GM18951 (cell line): ENCODE results near the gene PLAC9.

Experiments used
- POLR2A ChIP-seq: IDR thresholded peaks from 4 replicates; pipeline ENCODE4 v1.6.1; 2011; ENCODE audit warnings: mild to moderate bottlenecking; ENCODE audit not compliant: insufficient read length, insufficient read depth; ENCODE audit errors: extremely low read depth
- in situ Hi-C: fragments of 300-500 bp; cut with MboI; formaldehyde crosslinking; loops from one replicate; pipeline ENCODE4 v1.12.0; 2022; ENCODE audit warnings: low sequenced_read_pairs, mixed read lengths, inconsistent platforms; ENCODE audit not compliant: unreplicated experiment

The PLAC9 gene

GRCh38 chr10:80188713-80189112, 56.2 kb downstream of the PLAC9 start:
- no peak for TF ChIP-seq POLR2A
- in situ Hi-C loops = no loop called here

- TF ChIP-seq POLR2A = no peak
- in situ Hi-C loops = no loop called here
Measured at GRCh38 chr10:80191589-80192270, 59.2 kb downstream of the PLAC9 start.

- in situ Hi-C loops = no loop called here
- TF ChIP-seq POLR2A = no peak
Measured at GRCh38 chr10:80192553-80192952, 60.0 kb downstream of the PLAC9 start.

- no peak for TF ChIP-seq POLR2A
- in situ Hi-C loops = no loop called here
Measured at GRCh38 chr10:80194373-80195045, 62.0 kb downstream of the PLAC9 start.
